SIG-M5 treated with dmso at 0.1 percent for 504 hours (cell line): ENCODE results near the gene CXCL10.
"Not testable (repeated sequence)": the region's sequence is repeated elsewhere in the genome, so short reads cannot be mapped to it uniquely, and the experiment has no call there.

ENCODE experiments used
- DNase-seq: peaks from one replicate; lab custom pipeline; 2025; ENCODE audit not compliant: unreplicated experiment; lab: John Stamatoyannopoulos, UW

CXCL10 gene

GRCh38 chr4:76029300-76029699 is 6.0 kb upstream of the CXCL10 start:
- DNase-seq, result peak; percentile 33

- DNase-seq, result peak; percentile 19
Measured at GRCh38 chr4:76028350-76028765, 5.1 kb upstream of the CXCL10 start.

- DNase-seq, result no peak
Measured at GRCh38 chr4:76024065-76024464, 768 bp upstream of the CXCL10 start.

DNA sequence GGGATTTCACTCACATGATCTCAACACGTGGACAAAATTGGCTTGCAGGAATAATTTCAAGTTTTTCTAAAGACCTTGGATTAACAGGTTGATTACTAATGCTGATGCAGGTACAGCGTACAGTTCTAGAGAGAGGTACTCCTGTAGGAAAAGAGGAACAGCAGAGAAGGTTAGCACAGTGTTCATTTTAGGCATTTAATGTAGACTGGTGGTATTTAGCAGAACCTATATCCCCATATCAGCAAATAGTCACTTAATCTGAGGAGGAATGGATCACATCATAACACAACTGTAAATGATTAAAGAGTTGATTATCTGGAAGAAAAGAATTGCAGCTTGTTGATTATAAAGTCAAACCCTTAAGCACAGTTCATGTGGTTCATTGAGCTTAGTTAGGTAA is 620 bp downstream of the CXCL10 start:
- no peak for DNase-seq

DNA sequence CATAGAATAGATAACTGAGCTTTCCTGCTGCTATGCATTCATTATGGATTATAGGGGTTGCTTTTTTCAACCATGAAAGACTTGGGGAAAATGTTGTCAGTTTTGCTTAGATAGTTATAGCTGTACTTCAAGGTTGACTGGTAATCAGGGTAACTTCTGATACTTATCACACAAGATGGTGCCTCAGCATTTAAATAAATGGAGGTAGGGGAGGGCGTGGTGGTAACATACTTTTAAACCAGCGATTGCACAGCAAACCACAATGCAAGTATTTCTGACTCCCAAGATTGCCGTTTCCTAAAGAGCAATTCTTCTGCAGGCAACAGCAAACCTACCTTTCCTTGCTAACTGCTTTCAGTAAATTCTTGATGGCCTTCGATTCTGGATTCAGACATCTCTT is 1.3 kb downstream of the CXCL10 start:
- DNase-seq, result peak; percentile 43

- DNase-seq, result no peak
Measured at GRCh38 chr4:76017056-76017686, 6.1 kb downstream of the CXCL10 start.

DNA sequence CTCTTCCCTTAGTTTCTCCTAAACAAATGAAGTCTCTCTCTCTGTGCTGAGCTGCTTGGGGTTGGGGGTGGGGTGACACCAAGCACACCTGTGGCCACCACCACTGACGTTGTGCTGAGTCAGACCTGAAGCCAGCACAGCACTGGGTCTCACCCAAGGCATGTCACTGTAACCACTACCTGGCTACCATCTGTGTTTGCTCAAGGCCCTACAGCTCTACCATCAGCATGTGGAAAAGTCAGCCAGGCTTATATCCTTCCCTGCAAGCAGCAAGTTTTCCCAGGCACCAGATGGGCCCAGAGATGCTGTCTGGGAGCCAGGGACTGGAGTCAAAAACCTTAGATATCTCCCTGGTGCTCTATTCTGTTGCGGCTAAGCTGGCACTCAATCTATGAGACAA is 6.9 kb downstream of the CXCL10 start:
- DNase-seq, result no peak

DNA sequence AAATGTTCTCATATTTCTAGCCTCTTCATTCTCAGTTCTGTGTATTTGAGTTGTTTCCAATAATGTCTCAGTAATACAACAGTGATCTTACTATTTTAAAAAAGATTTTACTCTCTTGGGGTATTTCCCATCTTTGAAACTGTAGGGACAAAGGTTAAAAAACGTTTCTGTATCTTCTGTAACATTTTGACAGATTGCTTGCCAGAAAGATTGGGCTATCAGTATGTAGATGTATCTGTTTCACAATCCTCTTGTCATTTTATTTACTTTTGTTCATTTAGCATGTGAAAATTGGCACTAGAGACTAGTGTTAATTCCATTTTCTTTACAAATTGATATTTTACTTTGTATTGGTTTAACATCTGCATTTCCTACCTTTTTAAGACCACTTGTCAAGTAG is 9.8 kb downstream of the CXCL10 start:
- no peak for DNase-seq

DNA sequence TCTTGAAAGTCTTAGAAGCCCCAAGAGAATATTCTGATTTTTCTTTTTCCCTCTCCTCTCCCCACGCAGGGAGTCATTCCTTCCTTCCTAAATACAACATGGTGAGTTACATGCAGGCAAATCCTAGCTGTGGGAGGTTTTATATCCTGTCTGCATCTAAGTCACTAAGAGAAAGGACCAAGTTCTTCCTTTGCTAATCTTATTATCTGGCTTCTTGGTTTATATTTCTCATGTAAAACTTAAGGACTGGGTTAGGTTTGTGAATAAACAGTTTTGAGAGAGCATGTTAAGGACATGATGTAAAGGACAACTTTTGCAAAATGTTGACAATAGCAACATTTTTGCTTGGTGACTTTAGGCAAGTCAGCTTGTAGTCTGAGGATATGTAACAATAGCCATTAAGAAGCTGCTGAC is 10.9 kb downstream of the CXCL10 start:
- DNase-seq, result no peak

DNA sequence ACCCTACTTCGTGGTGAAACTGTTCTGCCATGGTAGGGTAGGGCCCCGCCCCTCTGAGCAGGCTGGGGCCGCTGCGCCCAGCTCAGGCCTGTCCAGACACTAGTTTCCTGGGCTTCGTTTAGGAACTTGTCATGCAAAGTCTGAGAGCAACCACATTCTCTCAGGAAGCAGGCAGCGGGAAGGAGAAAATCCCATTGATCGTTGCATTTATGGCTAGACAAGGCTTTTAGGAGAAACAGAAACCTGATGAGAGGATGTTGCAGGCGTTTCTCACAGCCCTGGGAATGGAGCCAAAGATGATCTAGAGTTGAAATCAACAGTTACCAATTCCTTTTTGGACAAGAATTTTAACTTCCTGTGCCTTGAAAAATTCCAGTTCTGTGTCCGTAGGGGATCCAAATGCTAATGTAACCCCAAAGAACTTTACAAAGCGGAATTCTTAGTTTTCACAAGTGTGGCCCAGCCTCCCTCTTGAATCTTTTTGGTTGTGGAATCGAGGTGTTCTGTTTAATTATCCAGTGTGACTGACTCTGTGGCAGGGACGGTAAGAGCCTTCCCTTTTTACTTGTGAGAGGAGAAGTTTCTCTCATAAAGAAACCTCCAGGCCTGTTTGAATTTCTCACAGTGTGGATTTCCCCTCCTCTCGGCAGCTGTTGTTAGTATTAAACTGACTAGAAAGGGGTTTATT is 11.5 kb downstream of the CXCL10 start:
- peak; percentile 61 for DNase-seq

DNA sequence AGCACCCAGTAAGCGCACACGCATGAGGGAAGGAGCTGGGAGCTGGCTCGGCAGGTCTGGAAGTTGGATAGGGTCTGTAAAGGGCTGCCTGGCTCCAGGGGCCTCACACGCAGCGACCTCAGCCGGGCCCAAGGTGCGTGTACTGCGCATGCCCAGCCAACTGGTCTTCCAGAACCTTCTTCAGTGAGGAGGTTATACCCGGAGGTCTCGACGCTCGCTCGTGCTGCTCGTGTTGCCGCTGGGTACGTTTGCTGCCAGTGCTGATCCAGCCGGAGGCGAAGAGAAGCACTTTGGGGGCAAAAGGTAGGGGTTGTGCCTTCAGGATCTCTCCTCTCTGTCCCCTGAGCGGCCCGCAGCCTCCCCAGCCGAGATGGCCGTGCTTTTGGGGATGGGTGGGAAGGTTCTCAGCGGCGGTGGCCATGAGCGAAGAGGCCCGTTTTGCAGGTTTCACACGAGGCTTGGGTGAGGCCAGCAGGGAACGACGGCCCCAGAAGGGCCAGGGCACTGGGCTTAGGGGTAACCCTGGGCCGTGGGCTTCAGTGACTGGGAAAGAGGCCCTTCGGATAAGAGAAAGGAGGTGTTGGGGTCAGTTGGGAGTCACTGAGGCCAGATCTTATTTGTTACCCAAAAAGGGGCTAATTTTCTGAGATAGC is 12.2 kb downstream of the CXCL10 start:
- DNase-seq, result no peak

DNA sequence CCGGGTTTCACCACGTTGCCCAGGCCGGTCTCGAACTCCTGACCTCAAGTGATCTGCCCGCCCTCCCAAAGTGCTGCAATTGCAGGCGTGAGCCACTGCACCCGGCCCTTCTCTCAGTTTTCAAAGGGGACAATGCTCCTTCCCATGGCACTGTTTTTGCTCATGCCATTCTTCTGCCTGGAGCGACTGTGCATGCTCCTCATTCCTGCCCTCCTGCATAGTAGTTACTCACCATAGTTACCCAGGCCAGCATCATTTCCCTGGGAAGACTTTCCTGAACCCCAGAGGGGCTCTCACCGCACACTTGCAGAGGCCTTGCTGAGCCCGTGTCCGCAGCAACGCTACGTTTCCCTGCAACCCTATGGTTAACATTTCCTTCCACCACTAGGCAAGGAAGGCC is 12.7 kb downstream of the CXCL10 start:
- DNase-seq, result no peak

DNA sequence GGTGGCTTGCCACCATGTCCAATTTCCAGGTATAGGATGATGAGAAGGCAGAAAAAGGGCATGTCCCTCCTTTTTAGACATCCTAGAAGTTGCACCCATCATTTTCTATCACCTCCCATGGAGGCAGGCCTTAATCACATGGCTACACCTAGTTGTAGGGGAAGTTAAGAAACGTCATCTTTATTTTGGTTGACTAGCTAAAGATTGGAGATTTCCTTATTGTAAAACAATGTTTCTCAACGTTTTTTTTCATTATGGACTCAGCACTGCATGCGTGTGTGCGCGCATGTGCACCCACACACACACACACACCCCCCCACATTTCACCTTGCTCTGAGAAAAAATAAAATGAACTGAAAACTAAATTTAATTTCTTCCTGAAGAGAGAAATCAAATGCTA is 14.0 kb downstream of the CXCL10 start:
- DNase-seq, result no peak

GRCh38 chr4:76007089-76007862 is 16.0 kb downstream of the CXCL10 start, which contains the start of gene CXCL9:
Gene CXCL9 (minus strand): TSS chr4:76007509. CDS start chr4:76007449, 60 bp downstream.
- DNase-seq, result no peak

DNA sequence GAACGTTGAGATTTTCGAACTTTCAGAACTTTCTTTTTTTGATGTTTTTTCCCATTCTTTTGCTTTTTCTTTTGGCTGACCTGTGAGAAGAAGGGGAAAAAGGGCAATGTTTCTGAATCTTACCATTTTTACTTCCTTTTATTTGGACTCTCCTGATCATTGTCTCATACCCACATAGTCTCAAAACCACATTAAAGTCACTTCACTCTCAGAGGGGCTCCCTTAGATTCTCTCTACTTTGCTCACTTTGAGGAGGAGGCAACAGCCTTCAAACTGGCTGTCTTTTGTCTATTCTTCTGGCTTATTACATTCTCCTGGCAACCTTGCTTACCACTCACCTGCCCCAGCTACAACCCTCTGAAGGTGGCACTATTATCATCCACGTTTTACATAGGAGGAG is 19.7 kb downstream of the CXCL10 start:
- no peak for DNase-seq

GRCh38 chr4:76003035-76003434 is 20.3 kb downstream of the CXCL10 start:
- DNase-seq, result peak; percentile 78

- DNase-seq, result peak; percentile 62
Measured at GRCh38 chr4:76002176-76002575, 21.1 kb downstream of the CXCL10 start.

DNA sequence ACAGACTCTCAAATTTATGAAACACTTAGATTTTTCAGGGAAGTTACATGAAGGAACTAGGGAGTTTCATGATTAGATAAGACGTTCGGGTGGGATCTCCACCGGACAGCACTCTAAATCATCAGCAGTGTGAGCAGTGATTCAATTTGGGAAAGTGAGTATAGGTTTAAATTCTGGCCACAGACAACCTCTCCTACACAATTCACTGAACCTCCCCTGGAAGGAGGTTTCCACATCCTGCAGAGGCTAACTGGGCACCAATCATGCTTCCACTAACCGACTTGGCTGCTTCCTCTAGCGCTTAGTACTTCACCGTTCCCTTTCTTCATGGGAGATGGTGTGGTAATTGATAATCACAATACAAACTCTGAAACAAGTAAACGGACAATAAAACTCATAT is 21.6 kb downstream of the CXCL10 start:
- peak; percentile 32 for DNase-seq

- no peak for DNase-seq
Measured at GRCh38 chr4:76000279-76000678, 23.0 kb downstream of the CXCL10 start.

- not testable (repeated sequence) for DNase-seq
Measured at GRCh38 chr4:75998525-75999147, 24.7 kb downstream of the CXCL10 start.

GRCh38 chr4:75997946-75998345 is 25.4 kb downstream of the CXCL10 start:
- DNase-seq, result no peak
